Esophagus muscularis mucosa (tissue), 4 donors: ENCODE results near the gene GGTLC2.

Source experiments
- CTCF ChIP-seq, 3 experiments: fragments of 200-600 bp in 2 of 3; fragments of 450-650 bp in 1 of 3; sonication (generic) in 2 of 3; IDR thresholded peaks; one replicate each; pipeline ENCODE4 v1.5.1; 2017 to 2019; ENCODE audit warnings: antibody characterized with exemption in 3 of 3, mild to moderate bottlenecking in 2 of 3, moderate library complexity in 1 of 3
- EP300 ChIP-seq: sonication (generic); formaldehyde crosslinking; IDR thresholded peaks from one replicate; pipeline ENCODE4 v1.6.1; 2017; ENCODE audit warnings: antibody characterized with exemption
- POLR2A ChIP-seq: fragments of 450-650 bp; IDR thresholded peaks from one replicate; pipeline ENCODE4 v1.6.1; 2017; ENCODE audit warnings: antibody characterized with exemption, moderate library complexity, mild to moderate bottlenecking, low read depth

GRCh38 chr22:22661275-22661674 lies 16.9 kb downstream of the GGTLC2 start:
- TF ChIP-seq EP300 (no peak), CTCF (IDR thresholded peaks at IDR 0.05) (no peak), POLR2A (no peak)
